Dendritic cell treated with granulocyte-macrophage colony-stimulating factor and Interleukin-4, amounts not matched to agents 40 ng/mL and 50 ng/mL, for 4 days (primary cell): ENCODE measurements around the gene ANXA10.
"Not testable (repeated sequence)": the region's sequence is repeated elsewhere in the genome, so short reads cannot be mapped to it uniquely, and the experiment has no call there.

Experiments used
- H3K27ac Mint-ChIP-seq: one replicate; pipeline ENCODE4 v1.8.0; 2022; ENCODE audit warnings: mild to moderate bottlenecking, mixed read lengths
- H3K27me3 Mint-ChIP-seq: one replicate; pipeline ENCODE4 v1.8.0; 2022; ENCODE audit warnings: mild to moderate bottlenecking, mixed read lengths
- H3K36me3 Mint-ChIP-seq: one replicate; pipeline ENCODE4 v1.8.0; 2022; ENCODE audit warnings: low read depth, mixed read lengths
- H3K4me1 Mint-ChIP-seq: one replicate; pipeline ENCODE4 v1.8.0; 2022; ENCODE audit warnings: low read depth, mixed read lengths
- H3K4me3 Mint-ChIP-seq: one replicate; pipeline ENCODE4 v1.8.0; 2022; ENCODE audit warnings: mild to moderate bottlenecking, moderate library complexity, mixed read lengths
- H3K9me3 Mint-ChIP-seq: one replicate; pipeline ENCODE4 v1.8.0; 2022; ENCODE audit warnings: mixed read lengths
- intact Hi-C: fragments of 100-400 bp; cut with micrococcal nuclease; formaldehyde crosslinking; loops from one replicate; pipeline ENCODE4 v1.15.0; 2022

ANXA10 gene

DNA sequence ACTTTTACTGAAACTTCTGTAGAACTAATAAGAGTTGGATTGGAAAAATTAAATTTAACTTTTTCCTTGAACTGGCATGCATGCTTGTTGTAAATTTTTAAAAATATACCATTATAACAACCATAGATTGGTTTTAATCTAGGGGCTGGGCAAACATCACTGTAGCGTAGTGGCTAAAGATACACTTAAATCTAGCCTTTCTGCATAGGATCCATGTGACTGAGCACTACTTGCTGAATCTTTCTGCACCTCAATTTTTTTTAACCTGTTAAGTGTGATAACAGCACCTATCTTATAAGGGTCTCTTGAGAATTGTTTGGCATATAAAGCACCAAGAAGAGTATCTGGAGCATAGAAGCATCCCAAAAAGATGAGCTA, 4.1 kb downstream of the ANXA10 start:
- Mint-ChIP-seq H3K36me3 (no peaks in the 10 kb centered on the region), H3K4me3 (no peak overlapping the region), H3K9me3 (no peaks in the 10 kb centered on the region), H3K27me3 (no peaks in the 10 kb centered on the region), H3K4me1 (no peaks in the 10 kb centered on the region), H3K27ac (no peak overlapping the region)
- intact Hi-C loops, result no loop called here

DNA sequence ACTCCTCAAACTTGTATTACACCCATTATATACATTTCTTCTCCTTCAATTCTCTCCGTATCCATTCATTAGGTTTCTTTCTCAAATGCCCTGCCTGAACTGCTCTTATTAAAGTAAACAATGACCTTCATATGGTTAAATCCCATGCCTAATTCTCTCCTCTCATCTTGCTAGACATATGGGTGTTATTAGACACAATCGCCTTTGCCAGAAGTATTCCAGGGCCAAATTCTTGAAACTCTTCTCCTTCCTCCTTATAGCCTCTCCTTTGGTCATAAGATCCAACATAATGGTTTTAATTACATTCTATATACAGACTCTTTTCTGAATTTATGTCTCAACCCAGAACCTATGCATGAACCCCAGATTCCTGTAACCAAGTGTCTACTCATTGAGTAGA, 4.8 kb downstream of the ANXA10 start:
- Mint-ChIP-seq H3K4me3 (no peak overlapping the region), H3K9me3 (no peaks in the 10 kb centered on the region), H3K27me3 (no peaks in the 10 kb centered on the region), H3K27ac (no peak overlapping the region), H3K4me1 (no peaks in the 10 kb centered on the region), H3K36me3 (no peaks in the 10 kb centered on the region)
- intact Hi-C loops, result no loop called here

DNA sequence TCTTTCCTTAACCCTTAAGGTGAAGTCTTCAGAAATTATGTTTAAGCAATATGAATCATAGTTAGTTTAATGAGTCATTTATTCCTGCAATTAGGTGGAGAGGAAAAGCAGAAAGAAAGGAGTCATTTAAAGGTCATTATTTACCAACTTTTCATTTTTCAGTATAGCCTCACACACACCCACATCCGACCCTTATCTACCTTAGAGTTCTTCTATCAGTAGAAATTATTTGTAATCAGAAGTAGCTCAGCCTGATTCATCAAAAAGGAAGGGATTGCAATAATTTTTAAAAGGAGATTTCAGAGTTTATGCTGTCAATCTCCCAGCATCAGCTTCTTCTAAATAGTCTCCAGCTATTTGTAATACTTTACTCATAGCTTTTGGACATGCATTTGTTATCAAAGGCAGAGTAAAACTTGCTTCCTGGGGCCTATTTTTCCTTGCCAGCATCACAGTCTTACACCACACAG, 5.9 kb downstream of the ANXA10 start:
- intact Hi-C loops, result no loop called here
- H3K9me3 Mint-ChIP-seq, result no peaks in the 10 kb centered on the region
- no peak overlapping the region for H3K4me3 Mint-ChIP-seq
- H3K27me3 Mint-ChIP-seq, result no peaks in the 10 kb centered on the region
- H3K36me3 Mint-ChIP-seq, result no peaks in the 10 kb centered on the region
- H3K4me1 Mint-ChIP-seq, result no peaks in the 10 kb centered on the region
- H3K27ac Mint-ChIP-seq, result no peak overlapping the region

DNA sequence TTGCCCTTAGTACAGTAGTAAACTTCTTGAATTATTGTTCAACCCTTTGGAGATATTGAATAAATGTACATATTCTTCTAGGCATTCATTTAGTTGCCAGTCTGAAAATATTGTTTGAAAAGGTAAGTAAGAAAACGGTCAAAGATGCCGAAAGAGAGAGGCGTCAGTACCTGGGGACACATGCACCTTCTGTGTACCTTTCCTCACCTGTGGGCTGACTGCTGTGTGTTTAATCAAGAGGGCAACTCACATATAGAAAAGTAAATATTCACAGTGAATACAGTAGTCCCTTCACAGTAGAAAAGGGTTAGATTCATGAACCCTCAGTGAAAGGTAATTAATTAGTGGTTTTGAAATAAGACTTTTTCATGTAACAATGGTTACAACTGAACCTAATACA, 6.9 kb downstream of the ANXA10 start:
- Mint-ChIP-seq H3K36me3 (no peaks in the 10 kb centered on the region), H3K4me3 (no peak overlapping the region), H3K27ac (no peak overlapping the region), H3K9me3 (no peaks in the 10 kb centered on the region), H3K4me1 (no peaks in the 10 kb centered on the region), H3K27me3 (no peaks in the 10 kb centered on the region)
- intact Hi-C loops, result no loop called here

DNA sequence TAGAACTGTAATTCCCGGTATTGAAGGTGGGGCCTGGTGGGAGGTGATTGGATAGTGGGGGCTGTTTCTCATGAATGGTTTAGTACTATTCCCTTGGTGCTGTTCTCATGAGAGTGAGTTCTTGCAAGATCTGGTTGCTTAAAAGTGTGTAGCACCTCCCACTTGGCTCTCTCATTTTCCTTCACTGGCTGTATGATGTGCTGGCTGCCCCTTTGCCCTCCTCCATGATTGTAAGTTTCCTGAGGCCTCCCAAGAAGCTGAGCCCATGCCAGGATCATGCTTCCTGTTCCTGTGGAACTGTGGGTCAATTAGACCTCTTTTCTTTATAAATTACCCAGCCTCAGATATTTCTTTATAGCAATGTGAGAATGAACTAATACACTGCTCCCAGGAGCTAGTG, 8.7 kb downstream of the ANXA10 start:
- Mint-ChIP-seq H3K9me3 (no peaks in the 10 kb centered on the region), H3K36me3 (no peaks in the 10 kb centered on the region), H3K27ac (no peak overlapping the region), H3K4me3 (no peak overlapping the region), H3K27me3 (no peaks in the 10 kb centered on the region), H3K4me1 (no peaks in the 10 kb centered on the region)
- intact Hi-C loops, result no loop called here

DNA sequence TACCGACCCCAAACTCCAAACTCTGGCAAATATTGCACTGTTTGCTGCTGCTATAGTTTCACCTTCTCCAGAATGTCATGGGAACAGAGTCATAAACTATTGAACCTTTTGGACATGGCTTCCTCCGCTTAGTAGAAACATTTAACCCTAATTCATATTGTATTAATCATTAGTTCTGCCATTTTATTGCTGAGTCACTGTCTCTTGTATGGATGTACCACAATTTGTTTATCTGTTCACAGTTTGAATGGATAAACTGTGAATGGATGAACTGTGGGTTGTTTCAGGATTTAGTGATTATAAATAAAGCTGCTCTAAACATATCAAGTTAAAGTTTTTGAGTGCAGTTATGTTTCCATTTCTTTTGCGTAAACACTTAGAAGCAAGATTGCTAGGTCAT, 10.1 kb downstream of the ANXA10 start:
- Mint-ChIP-seq H3K27ac (no peak overlapping the region), H3K4me3 (no peak overlapping the region), H3K27me3 (no peaks in the 10 kb centered on the region), H3K4me1 (no peaks in the 10 kb centered on the region), H3K36me3 (no peaks in the 10 kb centered on the region), H3K9me3 (no peaks in the 10 kb centered on the region)
- intact Hi-C loops, result no loop called here

DNA sequence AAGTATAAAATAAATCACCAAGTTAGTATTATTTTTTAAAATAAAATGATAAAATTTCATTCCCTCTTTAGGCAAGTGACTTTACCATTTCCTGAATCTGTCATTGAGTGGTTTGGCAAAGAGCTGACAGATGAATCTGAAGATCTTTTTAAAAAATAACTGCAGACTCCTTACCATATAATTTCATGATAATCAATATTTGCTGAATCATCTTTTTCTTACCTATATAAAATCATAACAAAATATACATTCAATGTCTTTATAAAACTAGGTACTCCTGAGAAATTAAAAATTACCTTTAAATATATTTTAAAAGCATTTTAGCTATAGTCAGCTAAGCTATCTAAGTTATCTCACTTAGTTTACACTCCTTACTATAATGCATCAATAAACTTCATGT, 17.2 kb downstream of the ANXA10 start:
- no peaks in the 10 kb centered on the region for H3K9me3 Mint-ChIP-seq
- H3K27ac Mint-ChIP-seq, result no peak overlapping the region
- intact Hi-C loops, result no loop called here
- no peaks in the 10 kb centered on the region for H3K27me3 Mint-ChIP-seq
- no peaks in the 10 kb centered on the region for H3K4me1 Mint-ChIP-seq
- no peaks in the 10 kb centered on the region for H3K36me3 Mint-ChIP-seq
- H3K4me3 Mint-ChIP-seq, result no peak overlapping the region

DNA sequence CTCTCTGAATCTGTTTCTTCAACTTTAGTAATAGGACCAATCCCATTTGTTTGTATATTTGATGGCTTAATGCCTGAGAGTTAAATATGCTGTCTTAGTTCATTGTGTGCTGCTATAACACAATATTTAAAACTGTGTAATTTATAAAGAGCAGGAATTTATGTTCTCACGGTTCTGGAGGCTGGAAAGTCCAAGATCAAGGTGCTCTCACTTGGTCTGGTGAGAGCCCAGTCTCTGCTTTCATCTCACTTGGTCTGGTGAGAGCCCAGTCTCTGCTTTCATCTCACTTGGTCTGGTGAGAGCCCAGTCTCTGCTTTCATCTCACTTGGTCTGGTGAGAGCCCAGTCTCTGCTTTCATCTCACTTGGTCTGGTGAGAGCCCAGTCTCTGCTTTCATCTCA, 20.7 kb downstream of the ANXA10 start:
- H3K4me1 Mint-ChIP-seq, H3K9me3 Mint-ChIP-seq, H3K27me3 Mint-ChIP-seq, H3K4me3 Mint-ChIP-seq, H3K27ac Mint-ChIP-seq, H3K36me3 Mint-ChIP-seq, intact Hi-C loops: not testable (repeated sequence)

DNA sequence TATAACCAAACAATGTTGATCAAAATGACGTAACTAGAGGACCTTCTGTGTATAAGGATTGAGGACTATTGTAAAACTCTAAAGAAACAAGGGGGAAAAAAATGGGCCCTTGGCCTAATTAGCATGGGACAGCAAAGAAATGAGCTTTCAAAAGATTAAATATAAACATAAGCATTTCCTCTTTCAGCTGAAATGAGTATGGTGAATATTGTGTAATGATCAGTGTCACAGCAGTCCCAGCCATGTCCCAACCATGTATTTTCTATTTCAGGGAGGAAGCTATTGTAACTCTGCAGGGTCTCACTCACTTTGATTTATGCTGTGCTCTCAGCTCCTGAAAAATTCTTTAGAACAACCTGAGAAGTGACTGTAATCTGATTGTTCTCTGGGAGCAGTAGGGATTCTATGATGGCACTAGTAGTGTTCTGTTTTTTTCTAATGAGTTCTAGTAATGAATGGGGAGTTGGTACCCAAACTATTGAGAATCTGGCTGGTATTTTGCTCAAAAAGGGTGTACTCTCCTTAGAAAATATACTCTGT, 25.8 kb downstream of the ANXA10 start:
- H3K4me1 Mint-ChIP-seq, result peaks cover 7% of the 10 kb centered on the region
- no peak overlapping the region for H3K4me3 Mint-ChIP-seq
- intact Hi-C loops, result no loop called here
- H3K9me3 Mint-ChIP-seq, result no peaks in the 10 kb centered on the region
- H3K27me3 Mint-ChIP-seq, result no peaks in the 10 kb centered on the region
- no peak overlapping the region for H3K27ac Mint-ChIP-seq
- H3K36me3 Mint-ChIP-seq, result no peaks in the 10 kb centered on the region

DNA sequence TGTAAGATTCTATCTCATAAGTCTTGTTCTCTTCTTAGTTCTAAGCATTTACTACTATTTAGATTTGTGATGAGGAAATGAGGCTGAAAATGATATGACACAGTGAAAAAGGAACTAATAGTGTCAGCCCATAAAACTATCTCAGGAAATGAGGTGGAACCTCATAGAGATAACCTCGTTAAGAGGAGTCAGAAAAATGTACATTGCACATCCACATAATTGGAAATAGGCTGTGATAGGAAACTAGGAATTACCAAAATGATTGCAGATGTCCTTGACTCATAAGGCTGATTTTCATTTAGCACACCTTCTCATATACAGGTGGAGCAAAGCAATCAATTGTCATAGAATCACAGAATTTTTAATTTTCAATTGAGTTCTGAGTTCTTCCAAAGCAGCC, 26.8 kb downstream of the ANXA10 start:
- Mint-ChIP-seq H3K9me3 (no peaks in the 10 kb centered on the region), H3K4me1 (peaks cover 7% of the 10 kb centered on the region)

DNA sequence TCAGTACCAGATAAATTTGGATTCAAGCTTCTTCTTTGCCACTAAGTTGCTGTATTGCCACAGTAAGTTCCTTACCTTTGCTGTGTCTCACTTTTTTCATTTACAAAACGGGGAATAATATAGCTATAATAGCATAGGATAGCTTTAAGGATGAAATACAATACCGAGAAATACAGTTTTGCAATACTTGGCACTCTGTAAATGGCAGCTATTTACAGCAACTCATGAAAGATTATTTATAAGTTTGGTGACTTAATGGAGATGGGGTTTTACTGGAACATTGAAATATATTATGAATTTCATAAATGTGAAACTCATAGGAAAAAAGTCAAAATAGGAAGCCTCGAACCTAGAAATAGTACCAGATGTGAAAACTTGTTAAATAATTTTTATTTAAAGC, 27.6 kb downstream of the ANXA10 start:
- no peak overlapping the region for H3K4me3 Mint-ChIP-seq
- intact Hi-C loops, result no loop called here
- no peak overlapping the region for H3K27ac Mint-ChIP-seq
- H3K36me3 Mint-ChIP-seq, result no peaks in the 10 kb centered on the region
- no peaks in the 10 kb centered on the region for H3K9me3 Mint-ChIP-seq
- peaks cover 7% of the 10 kb centered on the region for H3K4me1 Mint-ChIP-seq
- H3K27me3 Mint-ChIP-seq, result no peaks in the 10 kb centered on the region

More for the DNA sequence above, 26.8 kb downstream of the ANXA10 start:
- intact Hi-C loops, result no loop called here
- no peak overlapping the region for H3K4me3 Mint-ChIP-seq
- no peaks in the 10 kb centered on the region for H3K36me3 Mint-ChIP-seq
- no peaks in the 10 kb centered on the region for H3K27me3 Mint-ChIP-seq
- H3K27ac Mint-ChIP-seq, result no peak overlapping the region

DNA sequence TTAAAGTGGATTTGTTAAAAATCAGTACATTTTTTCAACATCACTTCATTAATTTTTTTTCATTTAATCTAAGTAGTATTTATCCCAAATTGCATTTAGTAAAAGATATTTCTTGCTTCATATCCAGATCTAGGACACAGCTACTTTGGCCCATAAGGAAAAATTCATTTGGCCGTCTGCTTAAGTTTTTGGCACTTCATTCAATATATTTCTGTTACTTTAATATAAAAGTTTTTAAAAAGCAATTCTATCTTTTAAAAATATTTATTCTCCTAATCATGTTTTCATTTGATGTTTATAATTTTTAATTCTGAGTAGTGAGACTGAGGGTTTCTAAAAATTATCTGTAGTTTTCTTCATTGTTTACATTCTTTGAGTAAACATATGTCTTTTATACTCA, 28.5 kb downstream of the ANXA10 start:
- Mint-ChIP-seq H3K4me3 (no peak overlapping the region), H3K27ac (no peak overlapping the region), H3K36me3 (no peaks in the 10 kb centered on the region), H3K27me3 (no peaks in the 10 kb centered on the region), H3K9me3 (no peaks in the 10 kb centered on the region), H3K4me1 (peaks cover 7% of the 10 kb centered on the region)
- intact Hi-C loops, result no loop called here

DNA sequence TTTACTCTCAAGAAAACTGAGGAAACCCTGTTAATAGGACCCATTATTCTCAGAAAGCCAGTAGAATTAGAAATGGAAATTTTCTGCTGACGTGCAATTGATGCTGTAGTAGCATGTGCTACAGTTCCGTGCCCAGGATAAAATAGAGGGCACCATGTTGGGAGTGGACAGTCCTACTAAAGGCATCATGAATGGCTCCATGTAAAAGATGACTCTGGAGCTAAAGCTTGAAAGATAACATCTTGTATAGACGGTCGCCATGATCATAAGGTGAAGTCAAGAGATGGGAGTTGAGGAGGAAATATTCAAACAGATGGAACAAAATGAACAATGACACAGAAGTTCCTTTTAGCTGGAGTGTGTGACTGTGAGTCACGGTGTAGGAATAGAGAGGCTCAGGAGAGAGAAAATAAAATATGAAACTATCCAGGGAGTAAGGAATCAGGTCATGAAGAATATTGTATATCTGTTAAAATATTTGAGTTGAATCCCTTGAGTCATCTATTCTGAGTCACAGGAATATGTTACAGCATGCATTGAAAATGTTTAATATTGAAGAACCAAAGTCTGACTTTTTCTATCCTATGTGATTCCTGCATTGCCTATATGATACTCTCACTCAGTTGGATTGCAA, 31.8 kb downstream of the ANXA10 start:
- intact Hi-C loops, result no loop called here
- no peak overlapping the region for H3K4me3 Mint-ChIP-seq
- no peak overlapping the region for H3K27ac Mint-ChIP-seq
- H3K36me3 Mint-ChIP-seq, result no peaks in the 10 kb centered on the region
- H3K9me3 Mint-ChIP-seq, result no peaks in the 10 kb centered on the region
- no peaks in the 10 kb centered on the region for H3K4me1 Mint-ChIP-seq
- no peaks in the 10 kb centered on the region for H3K27me3 Mint-ChIP-seq

DNA sequence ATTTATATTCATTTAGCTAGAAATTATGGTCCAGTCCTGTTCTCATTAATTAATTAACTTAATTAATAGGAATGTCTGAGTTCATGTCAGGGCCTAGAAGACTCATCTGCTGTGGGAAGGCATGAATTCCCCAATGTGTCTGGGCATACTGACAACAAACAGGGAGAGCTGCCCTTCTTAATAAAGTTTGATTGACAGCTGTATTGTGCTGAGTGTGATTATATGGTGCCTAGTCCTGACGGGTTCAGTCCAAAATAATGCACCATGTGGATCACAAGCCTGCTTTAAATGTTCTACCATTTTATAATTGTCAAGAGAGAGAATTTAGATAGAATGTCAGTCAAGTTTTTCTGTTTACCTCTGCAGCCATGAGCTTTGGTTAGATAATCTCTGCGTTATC, 34.6 kb downstream of the ANXA10 start:
- no peaks in the 10 kb centered on the region for H3K36me3 Mint-ChIP-seq
- H3K4me3 Mint-ChIP-seq, result no peak overlapping the region
- intact Hi-C loops, result no loop called here
- H3K27ac Mint-ChIP-seq, result no peak overlapping the region
- H3K27me3 Mint-ChIP-seq, result no peaks in the 10 kb centered on the region
- H3K4me1 Mint-ChIP-seq, result no peaks in the 10 kb centered on the region
- no peaks in the 10 kb centered on the region for H3K9me3 Mint-ChIP-seq

DNA sequence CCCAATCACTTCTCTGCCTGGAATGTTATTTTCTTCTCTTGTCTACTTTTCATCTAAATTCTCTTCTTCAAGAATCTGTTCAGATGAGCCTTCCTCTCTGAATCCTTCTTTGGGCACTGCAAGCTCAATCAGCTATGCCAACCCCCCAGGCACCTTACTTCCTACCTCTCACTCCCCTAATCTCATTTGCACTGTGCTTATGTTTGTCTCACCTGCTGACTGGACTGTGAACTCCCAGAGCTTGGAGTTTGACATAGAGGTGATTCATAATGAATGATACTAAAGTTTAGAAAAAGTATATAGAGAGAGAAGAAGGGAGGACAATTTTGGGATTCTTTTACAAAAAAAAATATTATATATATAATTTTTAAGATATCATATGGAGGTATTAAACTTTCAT, 36.3 kb downstream of the ANXA10 start:
- intact Hi-C loops, result no loop called here
- H3K27me3 Mint-ChIP-seq, result no peaks in the 10 kb centered on the region
- H3K27ac Mint-ChIP-seq, result no peak overlapping the region
- H3K4me3 Mint-ChIP-seq, result no peak overlapping the region
- no peaks in the 10 kb centered on the region for H3K36me3 Mint-ChIP-seq
- H3K4me1 Mint-ChIP-seq, result no peaks in the 10 kb centered on the region
- H3K9me3 Mint-ChIP-seq, result no peaks in the 10 kb centered on the region
